Naive thymus-derived CD4-positive, alpha-beta T cell (primary cell): ENCODE data around the gene CDH4. TPM values are rescaled to one million over a fixed set of nuclear protein-coding genes. Genes with fewer than 3 reads are reported as not detected.
A peak's percentile ranks its signal among the peaks of the same experiment; 100 is the strongest.

Experiments used
- ATAC-seq: fragments of 150-1000 bp; cut with Tn5 transposase; 2 replicates; pipeline ENCODE4 v1.10.0; 2021; ENCODE audit warnings: mild to moderate bottlenecking, moderate library complexity
- CTCF ChIA-PET: fragments of 350-600 bp; sonication (Branson Sonifier 250); formaldehyde crosslinking; loops from one replicate; lab custom pipeline; 2021; ENCODE audit warnings: antibody characterized with exemption; lab: Charles Lee
- POLR2A ChIA-PET: fragments of 350-600 bp; sonication (Branson Sonifier 250); formaldehyde crosslinking; loops from one replicate; lab custom pipeline; 2021; ENCODE audit warnings: antibody characterized with exemption, inconsistent platforms; lab: Charles Lee
- DNase-seq, 9 donors: peaks; one replicate each; pipeline versions ENCODE4 v3.0.0 to v3.0.0-alpha.2; 2020 to 2022; ENCODE audit warnings: mixed read lengths in 1 of 9
- H3K27ac ChIP-seq: one replicate; pipeline ENCODE4 v1.7.0; 2013; ENCODE audit warnings: mild to moderate bottlenecking, low read depth, low read length, moderate library complexity
- H3K27me3 ChIP-seq, 2 donors: one replicate each; pipeline ENCODE4 v1.7.0; 2013; ENCODE audit warnings: low read length in 2 of 2, mild to moderate bottlenecking in 2 of 2, moderate library complexity in 2 of 2; ENCODE audit not compliant: control insufficient read depth in 2 of 2, insufficient read depth in 2 of 2
- H3K36me3 ChIP-seq, 3 experiments: 1 replicate in 2 of 3; 2 replicates in 1 of 3; pipeline ENCODE4 v1.7.0; 2013; ENCODE audit warnings: low read length in 3 of 3, mild to moderate bottlenecking in 3 of 3, moderate library complexity in 1 of 3; ENCODE audit not compliant: insufficient read depth in 3 of 3, control insufficient read depth in 2 of 3
- H3K4me1 ChIP-seq, 2 donors: one replicate each; pipeline ENCODE4 v1.7.0; 2013; ENCODE audit warnings: low read length in 2 of 2, mild to moderate bottlenecking in 2 of 2, moderate library complexity in 1 of 2; ENCODE audit not compliant: control insufficient read depth in 2 of 2, insufficient read depth in 2 of 2
- H3K4me3 ChIP-seq: 2 replicates; pipeline ENCODE4 v1.7.0; 2013; ENCODE audit warnings: mild to moderate bottlenecking, low read length
- H3K9me3 ChIP-seq, 3 experiments: 1 replicate in 2 of 3; 2 replicates in 1 of 3; pipeline ENCODE4 v1.7.0; 2013; ENCODE audit warnings: low read length in 3 of 3; ENCODE audit not compliant: control insufficient read depth in 2 of 3
- H3K27ac Mint-ChIP-seq, 9 donors: one replicate each; pipeline ENCODE4 v1.8.0; 2020 to 2022; ENCODE audit warnings: mixed read lengths in 9 of 9, mild to moderate bottlenecking in 8 of 9, moderate library complexity in 5 of 9, inconsistent platforms in 2 of 9
- H3K27me3 Mint-ChIP-seq, 5 donors: one replicate each; pipeline ENCODE4 v1.8.0; 2021 to 2022; ENCODE audit warnings: mixed read lengths in 5 of 5, mild to moderate bottlenecking in 1 of 5
- H3K36me3 Mint-ChIP-seq, 5 donors: one replicate each; pipeline ENCODE4 v1.8.0; 2020 to 2022; ENCODE audit warnings: mixed read lengths in 5 of 5, mild to moderate bottlenecking in 3 of 5, inconsistent platforms in 1 of 5
- H3K4me1 Mint-ChIP-seq, 7 donors: one replicate each; pipeline ENCODE4 v1.8.0; 2020 to 2022; ENCODE audit warnings: mixed read lengths in 7 of 7, mild to moderate bottlenecking in 3 of 7, inconsistent platforms in 1 of 7
- H3K4me3 Mint-ChIP-seq, 10 donors: one replicate each; pipeline ENCODE4 v1.8.0; 2020 to 2022; ENCODE audit warnings: mild to moderate bottlenecking in 10 of 10, mixed read lengths in 10 of 10, moderate library complexity in 6 of 10, inconsistent platforms in 2 of 10
- H3K9me3 Mint-ChIP-seq, 11 donors: one replicate each; pipeline ENCODE4 v1.8.0; 2020 to 2022; ENCODE audit warnings: mixed read lengths in 11 of 11, mild to moderate bottlenecking in 4 of 11, inconsistent platforms in 1 of 11, moderate library complexity in 1 of 11
- intact Hi-C, 2 donors: fragments of 100-400 bp; cut with micrococcal nuclease; formaldehyde crosslinking; loops; one replicate each; pipeline ENCODE4 v1.15.1; 2023
- polyA plus RNA-seq, 2 donors: library from polyadenylated mRNA; unstranded; fragments of 300-500 nt; fragmentation: Illumina TruSeq; gene quantifications; one replicate each; pipeline ENCODE4 v1.2.3, GENCODE V29; 2021
- total RNA-seq, 6 experiments: library from RNA in 5 of 6; stranded (reverse) in 5 of 6; gene quantifications; 1 replicate in 5 of 6; 2 replicates in 1 of 6; pipeline ENCODE4 v1.2.3 and lab custom pipeline; 2021 to 2026

The CDH4 gene
- total and polyA plus RNA-seq, 7 experiments from 2014 or later: 0.05 to 0.43 (median 0.14) TPM; not detected in 1

- ChIA-PET POLR2A (no interaction called here), CTCF (no interaction called here)
- Mint-ChIP-seq H3K9me3 (peaks cover 0 to under 1% (median 0%) of the 10 kb centered on the region in 11 donors), H3K4me1 (peaks cover 0 to 9% (median 0%) of the 10 kb centered on the region in 7 donors), H3K27me3 (peaks cover 0 to 25% (median 6%) of the 10 kb centered on the region in 5 donors), H3K27ac (no peak overlapping the region), H3K36me3 (no peaks in the 10 kb centered on the region), H3K4me3 (no peak overlapping the region)
- no peaks in the 10 kb centered on the region for H3K4me1 ChIP-seq
- no peak overlapping the region for H3K27ac ChIP-seq
- H3K4me3 ChIP-seq: no peak overlapping the region
- ATAC-seq: no peak
- DNase-seq: no peak
- H3K9me3 ChIP-seq: no peaks in the 10 kb centered on the region
- H3K36me3 ChIP-seq: no peaks in the 10 kb centered on the region
- no peaks in the 10 kb centered on the region for H3K27me3 ChIP-seq
- intact Hi-C loops: no loop called here
Observed at GRCh38 chr20:61917474-61918145, 665.5 kb downstream of the CDH4 start.

GRCh38 chr20:61918548-61918947 is 666.5 kb downstream of the CDH4 start:
- DNase-seq (no peak), ATAC-seq (no peak)
- no peaks in the 10 kb centered on the region for H3K36me3 Mint-ChIP-seq
- no peaks in the 10 kb centered on the region for H3K36me3 ChIP-seq
- peaks cover 0 to 3% (median 0%) of the 10 kb centered on the region in 7 donors for H3K4me1 Mint-ChIP-seq
- ChIA-PET CTCF (no interaction called here), POLR2A (no interaction called here)
- H3K9me3 ChIP-seq: no peaks in the 10 kb centered on the region
- no peaks in the 10 kb centered on the region for H3K4me1 ChIP-seq
- H3K27ac Mint-ChIP-seq: no peak overlapping the region
- intact Hi-C loops: no loop called here
- H3K4me3 Mint-ChIP-seq: no peak overlapping the region
- H3K27ac ChIP-seq: no peak overlapping the region
- peaks cover 0 to 28% (median 6%) of the 10 kb centered on the region in 5 donors for H3K27me3 Mint-ChIP-seq
- no peaks in the 10 kb centered on the region for H3K27me3 ChIP-seq
- H3K9me3 Mint-ChIP-seq: peaks cover 0 to 2% (median 0%) of the 10 kb centered on the region in 11 donors
- H3K4me3 ChIP-seq: no peak overlapping the region

- H3K36me3 ChIP-seq: no peaks in the 10 kb centered on the region
- POLR2A ChIA-PET: no interaction called here
- Mint-ChIP-seq H3K36me3 (no peaks in the 10 kb centered on the region), H3K9me3 (peaks cover 0 to 2% (median 0%) of the 10 kb centered on the region in 11 donors), H3K27ac (no peak overlapping the region), H3K4me1 (peaks cover 0 to 1% (median 0%) of the 10 kb centered on the region in 7 donors), H3K4me3 (no peak overlapping the region), H3K27me3 (peaks cover 0 to 26% (median 6%) of the 10 kb centered on the region in 5 donors)
- no peaks in the 10 kb centered on the region for H3K9me3 ChIP-seq
- no peaks in the 10 kb centered on the region for H3K27me3 ChIP-seq
- CTCF ChIA-PET: no interaction called here
- no peak for DNase-seq
- no peak overlapping the region for H3K4me3 ChIP-seq
- no peak for ATAC-seq
- intact Hi-C loops: no loop called here
- no peaks in the 10 kb centered on the region for H3K4me1 ChIP-seq
- H3K27ac ChIP-seq: no peak overlapping the region
Observed at GRCh38 chr20:61919239-61919638, 667.2 kb downstream of the CDH4 start.

GRCh38 chr20:61919675-61920365 is 667.8 kb downstream of the CDH4 start:
- Mint-ChIP-seq H3K27me3 (peaks cover 0 to 22% (median 3%) of the 10 kb centered on the region in 5 donors), H3K36me3 (no peaks in the 10 kb centered on the region), H3K9me3 (peaks cover 0 to 2% (median 0%) of the 10 kb centered on the region in 11 donors), H3K4me1 (peaks cover 0 to 1% (median 0%) of the 10 kb centered on the region in 7 donors), H3K4me3 (no peak overlapping the region), H3K27ac (no peak overlapping the region)
- Histone ChIP-seq H3K27ac (no peak overlapping the region), H3K4me1 (no peaks in the 10 kb centered on the region), H3K9me3 (no peaks in the 10 kb centered on the region), H3K36me3 (no peaks in the 10 kb centered on the region), H3K27me3 (no peaks in the 10 kb centered on the region), H3K4me3 (no peak overlapping the region)
- no peak for DNase-seq
- ATAC-seq: no peak
- intact Hi-C loops: no loop called here
- ChIA-PET POLR2A (no interaction called here), CTCF (no interaction called here)

- ATAC-seq (no peak), DNase-seq (peak in 1 of 9 donors; percentile 2)
- H3K27me3 ChIP-seq: no peaks in the 10 kb centered on the region
- no peak overlapping the region for H3K4me3 ChIP-seq
- H3K9me3 ChIP-seq: no peaks in the 10 kb centered on the region
- ChIA-PET POLR2A (no interaction called here), CTCF (no interaction called here)
- Mint-ChIP-seq H3K36me3 (no peaks in the 10 kb centered on the region), H3K27me3 (peaks cover 0 to 11% (median 0%) of the 10 kb centered on the region in 5 donors), H3K9me3 (peaks cover 0 to 2% (median 0%) of the 10 kb centered on the region in 11 donors), H3K4me1 (no peaks in the 10 kb centered on the region), H3K4me3 (no peak overlapping the region), H3K27ac (no peak overlapping the region)
- H3K4me1 ChIP-seq: no peaks in the 10 kb centered on the region
- intact Hi-C loops: no loop called here
- H3K36me3 ChIP-seq: no peaks in the 10 kb centered on the region
- no peak overlapping the region for H3K27ac ChIP-seq
Observed at GRCh38 chr20:61922411-61922810, 670.4 kb downstream of the CDH4 start.

GRCh38 chr20:61922936-61923335 is 670.9 kb downstream of the CDH4 start:
- H3K27ac ChIP-seq: no peak overlapping the region
- no peak overlapping the region for H3K27ac Mint-ChIP-seq
- H3K36me3 Mint-ChIP-seq: no peaks in the 10 kb centered on the region
- H3K36me3 ChIP-seq: no peaks in the 10 kb centered on the region
- DNase-seq: peak in 1 of 9 donors; percentile 2
- no peak overlapping the region for H3K4me3 ChIP-seq
- H3K9me3 ChIP-seq: no peaks in the 10 kb centered on the region
- H3K4me3 Mint-ChIP-seq: no peak overlapping the region
- H3K27me3 Mint-ChIP-seq: peaks cover 0 to 11% (median 0%) of the 10 kb centered on the region in 5 donors
- H3K4me1 ChIP-seq: no peaks in the 10 kb centered on the region
- H3K4me1 Mint-ChIP-seq: no peaks in the 10 kb centered on the region
- peaks cover 0 to 2% (median 0%) of the 10 kb centered on the region in 11 donors for H3K9me3 Mint-ChIP-seq
- intact Hi-C loops: no loop called here
- no peaks in the 10 kb centered on the region for H3K27me3 ChIP-seq
- CTCF ChIA-PET: no interaction called here
- POLR2A ChIA-PET: no interaction called here
- ATAC-seq: no peak
